ENCODE data around the gene PLCB1. TPM values are rescaled to one million over a fixed set of nuclear protein-coding genes. Genes with fewer than 3 reads are reported as not detected.
A peak's percentile ranks its signal among the peaks of the same experiment; 100 is the strongest.

The PLCB1 gene
- total RNA-seq, 1 donor from 2014 or later, result 16.2 TPM

- Mint-ChIP-seq H3K27me3 (no peaks in the 10 kb centered on the region), H3K4me3 (ENCODE audit: low read depth) (peak overlapping the region; percentile 27), H3K4me1 (ENCODE audit: low read depth) (peaks cover 13% of the 10 kb centered on the region), H3K27ac (peak overlapping the region; percentile 62), H3K9me3 (ENCODE audit: low read depth) (peaks cover 15% of the 10 kb centered on the region), H3K36me3 (ENCODE audit: insufficient read depth) (peaks cover 5% of the 10 kb centered on the region)
- no peak for DNase-seq (ENCODE audit: low spot score, unreplicated experiment)
- no peak for TF ChIP-seq CTCF (IDR thresholded peaks at IDR 0.05; ENCODE audit: unreplicated experiment)
Measured at GRCh38 chr20:8190043-8190880, 58.2 kb downstream of the PLCB1 start.

GRCh38 chr20:8194721-8195120, 62.7 kb downstream of the PLCB1 start:
- TF ChIP-seq CTCF (IDR thresholded peaks at IDR 0.05; ENCODE audit: unreplicated experiment), result no peak

GRCh38 chr20:8196096-8196495, 64.0 kb downstream of the PLCB1 start:
- Mint-ChIP-seq H3K27ac (no peak overlapping the region), H3K4me1 (ENCODE audit: low read depth) (no peaks in the 10 kb centered on the region), H3K9me3 (ENCODE audit: low read depth) (peaks cover 21% of the 10 kb centered on the region), H3K4me3 (ENCODE audit: low read depth) (no peak overlapping the region), H3K36me3 (ENCODE audit: insufficient read depth) (peaks cover 9% of the 10 kb centered on the region), H3K27me3 (no peaks in the 10 kb centered on the region)
- DNase-seq (ENCODE audit: low spot score, unreplicated experiment), result no peak
- no peak for TF ChIP-seq CTCF (IDR thresholded peaks at IDR 0.05; ENCODE audit: unreplicated experiment)

More at GRCh38 chr20:8194721-8195120, 62.7 kb downstream of the PLCB1 start:
- H3K4me1 Mint-ChIP-seq (ENCODE audit: low read depth), result peaks cover 11% of the 10 kb centered on the region
- no peaks in the 10 kb centered on the region for H3K27me3 Mint-ChIP-seq
- peaks cover 9% of the 10 kb centered on the region for H3K36me3 Mint-ChIP-seq (ENCODE audit: insufficient read depth)
- peaks cover 21% of the 10 kb centered on the region for H3K9me3 Mint-ChIP-seq (ENCODE audit: low read depth)
- H3K4me3 Mint-ChIP-seq (ENCODE audit: low read depth), result no peak overlapping the region
- no peak for DNase-seq (ENCODE audit: low spot score, unreplicated experiment)
- no peak overlapping the region for H3K27ac Mint-ChIP-seq

GRCh38 chr20:8200220-8200619, 68.2 kb downstream of the PLCB1 start:
- Mint-ChIP-seq H3K4me1 (ENCODE audit: low read depth) (peaks cover under 1% of the 10 kb centered on the region), H3K36me3 (ENCODE audit: insufficient read depth) (peaks cover 5% of the 10 kb centered on the region), H3K9me3 (ENCODE audit: low read depth) (peaks cover 8% of the 10 kb centered on the region), H3K27ac (no peak overlapping the region), H3K4me3 (ENCODE audit: low read depth) (no peak overlapping the region), H3K27me3 (no peaks in the 10 kb centered on the region)
- no peak for DNase-seq (ENCODE audit: low spot score, unreplicated experiment)
- TF ChIP-seq CTCF (IDR thresholded peaks at IDR 0.05; ENCODE audit: unreplicated experiment), result no peak

- Mint-ChIP-seq H3K27me3 (no peaks in the 10 kb centered on the region), H3K4me1 (ENCODE audit: low read depth) (peaks cover 15% of the 10 kb centered on the region), H3K4me3 (ENCODE audit: low read depth) (no peak overlapping the region), H3K27ac (no peak overlapping the region), H3K9me3 (ENCODE audit: low read depth) (peaks cover 3% of the 10 kb centered on the region), H3K36me3 (ENCODE audit: insufficient read depth) (peaks cover 2% of the 10 kb centered on the region)
- no peak for TF ChIP-seq CTCF (IDR thresholded peaks at IDR 0.05; ENCODE audit: unreplicated experiment)
- no peak for DNase-seq (ENCODE audit: low spot score, unreplicated experiment)
Measured at GRCh38 chr20:8203366-8203765, 71.3 kb downstream of the PLCB1 start.

Measured in progenitor cell of endocrine pancreas (in vitro differentiated cells).